Skin of body (tissue), 1 donor: ENCODE results near the gene PALMD. TPM values are rescaled to one million over a fixed set of nuclear protein-coding genes. Genes with fewer than 3 reads are reported as not detected.

Experiments used
- total RNA-seq: library from RNA; depleted of rRNA; stranded (reverse); fragments of >200 nt; gene quantifications from one replicate; pipeline ENCODE4 v1.2.3, GENCODE V29; 2014

PALMD gene
- total RNA-seq, 1 donor from 2014 or later = 58.0 TPM

Other genes with a start within 250 kb of the PALMD start
- gene FRRS1, start 120.5 kb downstream of the PALMD start, total RNA-seq = 31.3 TPM
- gene AGL, start 204.2 kb downstream of the PALMD start, total RNA-seq = 41.4 TPM